COLO668 (cell line): ENCODE results near the gene TAF9B.
"Not testable (repeated sequence)": the region's sequence is repeated elsewhere in the genome, so short reads cannot be mapped to it uniquely, and the experiment has no call there.

Source experiments
- DNase-seq: peaks from one replicate; lab custom pipeline; 2025; ENCODE audit not compliant: unreplicated experiment; lab: John Stamatoyannopoulos, UW

TAF9B gene

GRCh38 chrX:78139160-78140123, at the start of gene TAF9B:
Gene TAF9B, minus strand, starts transcription at chrX:78139650. Its CDS starts 39 bp downstream, at chrX:78139611.
- DNase-seq, result peak; percentile 89

- no peak for DNase-seq
Observed at GRCh38 chrX:78182881-78183280, 43.4 kb upstream of the TAF9B start.

- DNase-seq, result no peak
Observed at GRCh38 chrX:78181307-78181706, 41.9 kb upstream of the TAF9B start.

- no peak for DNase-seq
Observed at GRCh38 chrX:78168065-78168464, 28.6 kb upstream of the TAF9B start.

- DNase-seq, result no peak
Observed at GRCh38 chrX:78165425-78165824, 26.0 kb upstream of the TAF9B start.

- not testable (repeated sequence) for DNase-seq
Observed at GRCh38 chrX:78163175-78163574, 23.7 kb upstream of the TAF9B start.

- not testable (repeated sequence) for DNase-seq
Observed at GRCh38 chrX:78160711-78161110, 21.3 kb upstream of the TAF9B start.

- not testable (repeated sequence) for DNase-seq
Observed at GRCh38 chrX:78157846-78158245, 18.4 kb upstream of the TAF9B start.

- not testable (repeated sequence) for DNase-seq
Observed at GRCh38 chrX:78157373-78157772, 17.9 kb upstream of the TAF9B start.

GRCh38 chrX:78147002-78147540, 7.6 kb upstream of the TAF9B start:
- DNase-seq, result not testable (repeated sequence)

GRCh38 chrX:78140206-78140605, 756 bp upstream of the TAF9B start:
- no peak for DNase-seq

- no peak for DNase-seq
Observed at GRCh38 chrX:78133238-78133960, 6.1 kb downstream of the TAF9B start.

GRCh38 chrX:78131117-78131516, 8.3 kb downstream of the TAF9B start:
- no peak for DNase-seq

GRCh38 chrX:78130396-78130795, 9.1 kb downstream of the TAF9B start:
- DNase-seq, result no peak

GRCh38 chrX:78129714-78130113, 9.7 kb downstream of the TAF9B start:
- DNase-seq, result no peak

GRCh38 chrX:78125781-78126180, 13.7 kb downstream of the TAF9B start:
- DNase-seq, result not testable (repeated sequence)

GRCh38 chrX:78125148-78125547, 14.3 kb downstream of the TAF9B start:
- no peak for DNase-seq

GRCh38 chrX:78124307-78124706, 15.1 kb downstream of the TAF9B start:
- DNase-seq, result no peak

GRCh38 chrX:78123190-78123589, 16.3 kb downstream of the TAF9B start:
- DNase-seq, result no peak

GRCh38 chrX:78119521-78120227, 19.8 kb downstream of the TAF9B start:
- no peak for DNase-seq

GRCh38 chrX:78118628-78119027, 20.8 kb downstream of the TAF9B start:
- DNase-seq, result no peak
